GM19395 (cell line): ENCODE data around the gene COQ8B.
A peak's percentile ranks its signal among the peaks of the same experiment; 100 is the strongest.

ENCODE experiments used
- ATAC-seq: cut with Tn5 transposase; IDR thresholded peaks from one replicate; pipeline ENCODE4 v1.9.1; 2021; ENCODE audit warnings: mild to moderate bottlenecking, moderate library complexity; ENCODE audit not compliant: unreplicated experiment

The COQ8B gene

GRCh38 chr19:40693150-40693788 is 23.4 kb downstream of the COQ8B start:
- ATAC-seq: no peak

GRCh38 chr19:40692212-40692551 is 24.5 kb downstream of the COQ8B start:
- ATAC-seq: no peak

GRCh38 chr19:40691421-40692211 is 25.1 kb downstream of the COQ8B start:
- no peak for ATAC-seq

- ATAC-seq: peak; percentile 61
Observed at GRCh38 chr19:40690693-40691420, 25.8 kb downstream of the COQ8B start.

- ATAC-seq: no peak
Observed at GRCh38 chr19:40690050-40690692, 26.5 kb downstream of the COQ8B start, which contains the start of gene NUMBL. Gene NUMBL, minus strand, starts transcription at chr19:40690651. Its CDS starts 168 bp downstream, at chr19:40690483.

GRCh38 chr19:40689339-40690049 is 27.2 kb downstream of the COQ8B start:
- ATAC-seq: no peak

- no peak for ATAC-seq
Observed at GRCh38 chr19:40688987-40689338, 27.7 kb downstream of the COQ8B start.

GRCh38 chr19:40688309-40688708 is 28.4 kb downstream of the COQ8B start:
- no peak for ATAC-seq

- ATAC-seq: no peak
Observed at GRCh38 chr19:40687525-40688016, 29.1 kb downstream of the COQ8B start.

GRCh38 chr19:40686882-40687524 is 29.7 kb downstream of the COQ8B start:
- no peak for ATAC-seq

- no peak for ATAC-seq
Observed at GRCh38 chr19:40685563-40685962, 31.1 kb downstream of the COQ8B start.

GRCh38 chr19:40685016-40685526 is 31.6 kb downstream of the COQ8B start:
- ATAC-seq: no peak

GRCh38 chr19:40684280-40684679 is 32.4 kb downstream of the COQ8B start:
- ATAC-seq: no peak

- no peak for ATAC-seq
Observed at GRCh38 chr19:40683437-40683836, 33.2 kb downstream of the COQ8B start.

GRCh38 chr19:40682431-40682964 is 34.2 kb downstream of the COQ8B start:
- no peak for ATAC-seq

- no peak for ATAC-seq
Observed at GRCh38 chr19:40681039-40681438, 35.6 kb downstream of the COQ8B start.

- no peak for ATAC-seq
Observed at GRCh38 chr19:40677156-40677555, 39.5 kb downstream of the COQ8B start.

- ATAC-seq: no peak
Observed at GRCh38 chr19:40674291-40674690, 42.4 kb downstream of the COQ8B start.

GRCh38 chr19:40673397-40673796 is 43.3 kb downstream of the COQ8B start:
- no peak for ATAC-seq
